CD4-positive, alpha-beta memory T cell (primary cell): ENCODE data around the gene GRM6. TPM values are rescaled to one million over a fixed set of nuclear protein-coding genes. Genes with fewer than 3 reads are reported as not detected.
A peak's percentile ranks its signal among the peaks of the same experiment; 100 is the strongest.

Experiments
- CTCF ChIA-PET: fragments of 350-600 bp; sonication (Branson Sonifier 250); formaldehyde crosslinking; loops from one replicate; lab custom pipeline; 2021; ENCODE audit warnings: inconsistent platforms; ENCODE audit not compliant: partially characterized antibody; lab: Charles Lee
- POLR2A ChIA-PET: fragments of 350-600 bp; sonication (Branson Sonifier 250); formaldehyde crosslinking; loops from one replicate; lab custom pipeline; 2021; ENCODE audit not compliant: partially characterized antibody; lab: Charles Lee
- DNase-seq, 5 donors: peaks; one replicate each; pipeline versions ENCODE4 v3.0.0 to v3.0.0-alpha.2; 2020 to 2022; ENCODE audit warnings: mixed read lengths in 1 of 5
- H3K27ac ChIP-seq: one replicate; pipeline ENCODE4 v1.7.0; 2013; ENCODE audit warnings: low read depth, low read length
- H3K27me3 ChIP-seq: 2 replicates; pipeline ENCODE4 v1.7.0; 2013; ENCODE audit warnings: mild to moderate bottlenecking, low read length, moderate library complexity; ENCODE audit not compliant: insufficient read depth
- H3K36me3 ChIP-seq: 2 replicates; pipeline ENCODE4 v1.7.0; 2013; ENCODE audit warnings: mild to moderate bottlenecking, low read length, moderate library complexity; ENCODE audit not compliant: insufficient read depth
- H3K4me1 ChIP-seq: 2 replicates; pipeline ENCODE4 v1.7.0; 2013; ENCODE audit warnings: mild to moderate bottlenecking, low read length, moderate library complexity; ENCODE audit not compliant: insufficient read depth
- H3K4me3 ChIP-seq, 2 donors: one replicate each; pipeline ENCODE4 v1.7.0; 2013; ENCODE audit warnings: low read length in 2 of 2, mild to moderate bottlenecking in 1 of 2
- H3K9me3 ChIP-seq, 2 donors: one replicate each; pipeline ENCODE4 v1.7.0; 2013; ENCODE audit warnings: low read length in 2 of 2, control low read depth in 1 of 2; ENCODE audit not compliant: control insufficient read depth in 1 of 2
- H3K27ac Mint-ChIP-seq, 7 donors: one replicate each; pipeline ENCODE4 v1.8.0; 2020 to 2021; ENCODE audit warnings: mixed read lengths in 7 of 7, mild to moderate bottlenecking in 6 of 7, inconsistent platforms in 3 of 7, moderate library complexity in 3 of 7
- H3K27me3 Mint-ChIP-seq, 2 donors: one replicate each; pipeline ENCODE4 v1.8.0; 2020 to 2021; ENCODE audit warnings: mixed read lengths in 2 of 2
- H3K36me3 Mint-ChIP-seq, 2 donors: one replicate each; pipeline ENCODE4 v1.8.0; 2020 to 2021; ENCODE audit warnings: mixed read lengths in 2 of 2, inconsistent platforms in 1 of 2, mild to moderate bottlenecking in 1 of 2
- H3K4me1 Mint-ChIP-seq, 4 donors: one replicate each; pipeline ENCODE4 v1.8.0; 2020 to 2021; ENCODE audit warnings: mixed read lengths in 4 of 4, mild to moderate bottlenecking in 1 of 4
- H3K4me3 Mint-ChIP-seq, 8 donors: one replicate each; pipeline ENCODE4 v1.8.0; 2020 to 2021; ENCODE audit warnings: mixed read lengths in 8 of 8, mild to moderate bottlenecking in 7 of 8, moderate library complexity in 6 of 8, inconsistent platforms in 3 of 8
- H3K9me3 Mint-ChIP-seq, 8 donors: one replicate each; pipeline ENCODE4 v1.8.0; 2020 to 2021; ENCODE audit warnings: mixed read lengths in 8 of 8, mild to moderate bottlenecking in 5 of 8, inconsistent platforms in 3 of 8, moderate library complexity in 1 of 8
- intact Hi-C: fragments of 100-400 bp; cut with micrococcal nuclease; formaldehyde crosslinking; loops from one replicate; pipeline ENCODE4 v1.15.1; 2023
- polyA plus RNA-seq, 2 donors: library from polyadenylated mRNA; unstranded; fragments of 300-500 nt; fragmentation: Illumina TruSeq; gene quantifications; one replicate each; pipeline ENCODE4 v1.2.3, GENCODE V29; 2021
- total RNA-seq, 2 experiments: library from RNA; stranded (reverse); gene quantifications; one replicate each; pipeline ENCODE4 v1.2.3, GENCODE V29; 2021

The GRM6 gene
- total and polyA plus RNA-seq, 4 experiments from 2014 or later = not detected

DNA sequence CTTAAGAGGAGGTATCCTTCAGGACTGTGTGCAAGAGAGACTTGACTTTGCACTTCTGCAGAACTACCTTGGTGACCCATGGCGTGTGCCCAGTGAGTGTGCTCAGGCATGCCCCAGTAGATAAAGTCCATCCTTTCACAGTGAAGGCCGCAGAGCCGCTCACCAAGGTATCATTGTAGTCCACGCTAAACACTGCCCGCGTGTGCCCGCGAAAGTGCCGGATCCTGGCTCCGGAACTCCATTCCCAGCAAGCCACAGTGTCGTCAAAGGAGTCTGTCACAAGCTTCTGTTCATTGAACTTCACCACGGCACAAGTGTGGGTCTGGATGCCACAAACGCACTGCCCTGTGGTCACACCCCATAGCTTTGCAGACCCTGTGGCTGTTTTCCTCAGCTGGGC is 3.3 kb upstream of the GRM6 start:
- H3K4me1 ChIP-seq = no peaks in the 10 kb centered on the region
- no peaks in the 10 kb centered on the region for H3K27me3 ChIP-seq
- Mint-ChIP-seq H3K27ac (no peak overlapping the region), H3K9me3 (peaks cover 3 to 14% (median 8%) of the 10 kb centered on the region in 8 donors), H3K4me3 (no peak overlapping the region), H3K4me1 (peaks cover 0 to 5% (median 3%) of the 10 kb centered on the region in 4 donors), H3K27me3 (peaks cover 20 to 23% of the 10 kb centered on the region in 2 donors), H3K36me3 (no peaks in the 10 kb centered on the region)
- no peaks in the 10 kb centered on the region for H3K9me3 ChIP-seq
- no peaks in the 10 kb centered on the region for H3K36me3 ChIP-seq
- POLR2A ChIA-PET = no interaction called here
- CTCF ChIA-PET = no interaction called here
- no peak overlapping the region for H3K4me3 ChIP-seq
- no peak for DNase-seq
- intact Hi-C loops = no loop called here
- no peak overlapping the region for H3K27ac ChIP-seq

DNA sequence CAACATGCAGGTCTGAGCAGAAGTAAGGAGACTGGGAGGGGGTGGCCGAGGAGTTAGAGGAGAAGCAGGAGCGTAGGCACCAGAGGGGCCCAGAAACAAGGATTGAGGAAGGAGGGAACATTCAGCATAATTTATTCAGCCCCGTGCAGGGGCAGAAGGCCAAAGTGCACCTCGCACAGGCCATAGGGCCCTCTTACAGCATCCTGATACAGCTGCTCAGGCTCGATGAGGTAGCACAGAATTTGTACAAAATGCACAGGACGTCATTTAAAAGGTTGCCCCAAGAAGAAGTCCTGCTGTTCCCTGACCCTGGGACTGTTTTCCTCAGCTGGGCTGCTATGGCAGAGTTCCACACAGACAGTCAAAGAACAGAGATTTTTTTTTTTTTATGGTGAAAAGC is 2.1 kb upstream of the GRM6 start:
- intact Hi-C loops = no loop called here
- CTCF ChIA-PET = no interaction called here
- POLR2A ChIA-PET = no interaction called here
- Mint-ChIP-seq H3K9me3 (peaks cover 0 to 7% (median 4%) of the 10 kb centered on the region in 8 donors), H3K4me3 (no peak overlapping the region), H3K27ac (peak overlapping the region in 1 of 7 donors; percentile 41), H3K4me1 (peaks cover 0 to 5% (median 3%) of the 10 kb centered on the region in 4 donors), H3K36me3 (no peaks in the 10 kb centered on the region), H3K27me3 (peaks cover 16 to 21% of the 10 kb centered on the region in 2 donors)
- Histone ChIP-seq H3K9me3 (no peaks in the 10 kb centered on the region), H3K36me3 (no peaks in the 10 kb centered on the region), H3K4me3 (no peak overlapping the region), H3K4me1 (no peaks in the 10 kb centered on the region), H3K27ac (no peak overlapping the region), H3K27me3 (no peaks in the 10 kb centered on the region)
- no peak for DNase-seq

DNA sequence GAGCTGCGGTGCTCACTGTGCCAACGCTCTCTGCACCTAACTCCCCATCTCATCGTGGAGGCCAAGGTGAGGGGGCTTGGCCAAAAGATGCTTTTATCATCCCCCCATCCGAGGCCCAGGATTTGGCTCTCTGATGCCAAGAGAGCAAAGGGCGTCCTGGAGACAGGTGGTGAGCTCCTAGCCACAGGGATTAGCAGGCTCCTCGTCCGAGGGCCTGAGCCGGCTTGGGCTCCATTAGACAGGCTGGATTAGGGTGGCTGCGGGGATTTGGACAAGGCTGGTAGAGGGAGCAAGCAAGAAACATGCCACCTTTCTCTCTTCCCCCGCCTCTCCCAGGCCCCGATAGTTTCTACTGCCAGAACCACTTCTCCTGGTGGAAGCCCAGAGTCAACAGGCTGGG is 1.0 kb upstream of the GRM6 start:
- no peaks in the 10 kb centered on the region for H3K9me3 ChIP-seq
- peaks cover 0 to 5% (median 3%) of the 10 kb centered on the region in 4 donors for H3K4me1 Mint-ChIP-seq

DNA sequence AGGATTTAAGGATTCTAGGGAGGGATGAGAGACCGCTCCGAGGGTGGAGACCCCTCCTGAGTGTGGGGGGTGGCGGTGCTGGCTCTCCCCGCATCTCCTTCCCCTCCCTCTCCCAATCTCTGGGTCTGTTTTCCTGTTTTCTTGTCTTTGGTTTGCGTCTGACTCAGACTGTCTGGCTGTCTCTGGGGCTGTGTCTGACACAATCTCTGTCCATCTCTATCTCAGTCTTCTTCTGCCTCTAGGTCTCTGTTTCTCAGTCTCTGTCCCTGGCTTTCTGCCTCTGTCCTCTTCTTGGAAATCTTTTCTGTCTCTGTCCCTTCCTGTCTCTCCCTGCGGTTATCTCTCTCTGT is 196 bp upstream of the GRM6 start:
- no peaks in the 10 kb centered on the region for H3K4me1 ChIP-seq
- H3K36me3 ChIP-seq = no peaks in the 10 kb centered on the region
- no peaks in the 10 kb centered on the region for H3K36me3 Mint-ChIP-seq
- peak overlapping the region in 1 of 7 donors; percentile 62 for H3K27ac Mint-ChIP-seq
- intact Hi-C loops = no loop called here
- H3K27ac ChIP-seq = no peak overlapping the region
- peaks cover 0 to 5% (median 0%) of the 10 kb centered on the region in 8 donors for H3K9me3 Mint-ChIP-seq
- H3K4me1 Mint-ChIP-seq = peaks cover 0 to 5% (median 3%) of the 10 kb centered on the region in 4 donors
- ChIA-PET POLR2A (no interaction called here), CTCF (no interaction called here)
- no peaks in the 10 kb centered on the region for H3K9me3 ChIP-seq
- H3K27me3 ChIP-seq = no peaks in the 10 kb centered on the region
- no peak overlapping the region for H3K4me3 ChIP-seq
- H3K27me3 Mint-ChIP-seq = peaks cover 11 to 20% of the 10 kb centered on the region in 2 donors
- no peak overlapping the region for H3K4me3 Mint-ChIP-seq
- no peak for DNase-seq

More for the DNA sequence above, 1.0 kb upstream of the GRM6 start:
- Mint-ChIP-seq H3K36me3 (no peaks in the 10 kb centered on the region), H3K27ac (no peak overlapping the region), H3K27me3 (peaks cover 13 to 22% of the 10 kb centered on the region in 2 donors), H3K4me3 (no peak overlapping the region), H3K9me3 (peaks cover 0 to 4% (median 0%) of the 10 kb centered on the region in 8 donors)
- ChIA-PET CTCF (no interaction called here), POLR2A (no interaction called here)
- Histone ChIP-seq H3K27me3 (no peaks in the 10 kb centered on the region), H3K4me3 (no peak overlapping the region), H3K4me1 (no peaks in the 10 kb centered on the region), H3K36me3 (no peaks in the 10 kb centered on the region), H3K27ac (no peak overlapping the region)
- no peak for DNase-seq
- intact Hi-C loops = no loop called here

DNA sequence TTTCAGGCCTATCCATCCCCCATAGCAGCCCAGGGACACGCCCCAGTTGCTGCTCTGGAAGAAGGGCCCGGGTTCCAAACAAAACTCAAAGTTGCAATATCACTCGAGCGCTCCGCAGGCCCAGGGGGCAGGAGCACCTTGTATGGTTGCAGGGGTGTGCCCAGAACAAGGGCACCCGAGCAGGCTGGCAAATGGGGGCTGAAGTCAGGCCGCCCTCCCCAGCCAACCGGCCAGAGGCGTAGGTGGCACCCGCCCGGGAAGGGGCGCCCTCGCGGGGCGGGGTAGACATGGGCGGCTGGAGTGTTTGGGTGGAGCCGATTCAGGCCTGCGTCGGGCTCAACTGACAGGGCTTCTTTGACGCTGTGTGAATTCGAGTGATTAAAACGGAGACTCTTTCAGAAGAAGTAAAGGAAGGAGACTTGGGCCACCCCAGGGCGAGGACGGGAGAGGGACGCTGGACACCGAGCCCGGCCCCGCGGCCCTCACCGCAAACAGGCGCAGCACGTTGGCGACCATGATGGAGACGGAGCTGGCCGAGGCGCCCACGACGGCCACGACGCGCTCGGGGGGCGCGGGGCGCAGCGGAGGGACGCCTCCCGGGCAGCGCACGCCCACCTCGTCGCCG is 1.1 kb downstream of the GRM6 start:
- Histone ChIP-seq H3K36me3 (no peaks in the 10 kb centered on the region), H3K4me1 (no peaks in the 10 kb centered on the region), H3K4me3 (no peak overlapping the region), H3K9me3 (no peaks in the 10 kb centered on the region), H3K27me3 (no peaks in the 10 kb centered on the region), H3K27ac (no peak overlapping the region)
- Mint-ChIP-seq H3K4me1 (peaks cover 0 to 5% (median 3%) of the 10 kb centered on the region in 4 donors), H3K9me3 (peaks cover 0 to 11% (median 3%) of the 10 kb centered on the region in 8 donors), H3K27me3 (peaks cover 10 to 23% of the 10 kb centered on the region in 2 donors), H3K36me3 (no peaks in the 10 kb centered on the region), H3K27ac (no peak overlapping the region), H3K4me3 (no peak overlapping the region)
- ChIA-PET POLR2A (no interaction called here), CTCF (no interaction called here)
- DNase-seq = no peak
- intact Hi-C loops = no loop called here

DNA sequence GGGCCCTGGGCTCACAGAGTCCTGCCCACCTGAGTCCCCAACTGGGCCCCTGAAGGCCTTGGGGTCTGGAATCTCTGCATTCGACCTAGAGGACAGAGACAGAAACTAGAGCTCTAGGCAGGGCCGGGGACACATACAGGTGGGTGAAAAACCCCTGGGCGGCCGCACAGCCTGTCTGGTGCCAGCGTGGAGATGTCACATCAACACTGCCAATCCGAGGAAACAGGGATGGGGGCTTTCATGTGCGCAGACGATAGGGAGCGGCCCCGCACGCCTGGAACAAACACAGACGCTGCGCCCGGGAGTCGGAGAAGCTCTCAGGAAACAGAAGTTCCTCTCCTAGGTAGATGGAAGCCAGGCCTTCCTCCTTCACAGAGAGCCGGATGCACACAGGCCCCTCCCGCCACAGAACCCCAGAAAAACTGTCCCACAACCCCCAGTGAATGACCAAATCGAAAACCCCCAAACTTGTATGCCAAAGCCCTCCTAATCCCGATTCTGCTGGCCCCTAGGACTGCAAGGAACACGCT is 1.8 kb downstream of the GRM6 start:
- Mint-ChIP-seq H3K4me1 (peaks cover 0 to 5% (median 3%) of the 10 kb centered on the region in 4 donors), H3K4me3 (no peak overlapping the region), H3K36me3 (no peaks in the 10 kb centered on the region), H3K27ac (no peak overlapping the region), H3K27me3 (peaks cover 10 to 21% of the 10 kb centered on the region in 2 donors), H3K9me3 (peaks cover 0 to 13% (median 4%) of the 10 kb centered on the region in 8 donors)
- Histone ChIP-seq H3K4me3 (no peak overlapping the region), H3K27ac (no peak overlapping the region), H3K9me3 (no peaks in the 10 kb centered on the region), H3K36me3 (no peaks in the 10 kb centered on the region), H3K27me3 (no peaks in the 10 kb centered on the region), H3K4me1 (no peaks in the 10 kb centered on the region)
- intact Hi-C loops = no loop called here
- ChIA-PET POLR2A (no interaction called here), CTCF (no interaction called here)
- no peak for DNase-seq

DNA sequence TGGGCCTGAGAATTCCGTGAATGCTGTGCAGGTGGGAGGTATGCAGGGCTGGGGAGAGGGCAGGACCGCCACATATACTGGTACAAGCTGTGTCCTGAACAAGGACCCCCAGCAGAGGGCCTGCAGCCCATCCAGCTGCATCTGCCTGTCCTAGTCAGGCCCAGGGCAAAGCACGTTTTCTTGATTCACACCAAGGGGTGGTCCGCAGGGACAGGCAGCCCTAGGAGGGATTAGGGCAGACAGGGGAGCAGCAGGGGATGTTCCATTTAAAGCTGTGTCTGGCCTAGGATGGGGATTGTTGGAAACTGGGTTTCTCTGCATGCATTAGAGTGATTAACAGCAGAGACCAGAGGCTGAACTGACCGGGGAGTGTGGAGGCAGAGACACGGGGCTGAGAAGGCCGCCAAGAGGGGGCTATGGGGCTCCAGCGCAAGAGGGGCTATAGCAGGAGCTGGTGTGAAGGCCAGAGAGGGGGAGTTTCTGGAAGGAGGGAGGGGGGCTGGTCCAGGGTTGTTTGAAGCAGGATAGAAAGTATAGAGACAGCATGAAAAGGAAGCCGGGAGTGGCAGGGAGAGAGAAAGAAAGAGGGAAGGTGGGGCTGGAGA is 2.7 kb downstream of the GRM6 start:
- POLR2A ChIA-PET = no interaction called here
- no peak overlapping the region for H3K4me3 Mint-ChIP-seq

More for the DNA sequence above, 2.7 kb downstream of the GRM6 start:
- Histone ChIP-seq H3K9me3 (no peaks in the 10 kb centered on the region), H3K4me3 (no peak overlapping the region), H3K36me3 (no peaks in the 10 kb centered on the region), H3K27me3 (no peaks in the 10 kb centered on the region), H3K4me1 (no peaks in the 10 kb centered on the region), H3K27ac (no peak overlapping the region)
- peaks cover 0 to 5% (median 3%) of the 10 kb centered on the region in 4 donors for H3K4me1 Mint-ChIP-seq
- CTCF ChIA-PET = interaction anchor here (0.6 kb wide), 1 partner anchor 34 kb away, joined by 4 read pairs; no protein-coding TSS in a partner anchor
- H3K9me3 Mint-ChIP-seq = peaks cover 0 to 15% (median 7%) of the 10 kb centered on the region in 8 donors
- H3K27ac Mint-ChIP-seq = no peak overlapping the region
- no peaks in the 10 kb centered on the region for H3K36me3 Mint-ChIP-seq
- H3K27me3 Mint-ChIP-seq = peaks cover 10 to 21% of the 10 kb centered on the region in 2 donors
- DNase-seq = no peak
- intact Hi-C loops = no loop called here
